Skin epidermis (tissue), 12 donors: ENCODE data around the gene PLXNA4.
A peak's percentile ranks its signal among the peaks of the same experiment; 100 is the strongest.

Source experiments
- H3K27ac ChIP-seq, 21 experiments: fragments of 200-600 bp; sonication (generic) in 11 of 21; one replicate each; pipeline ENCODE4 v1.5.0; 2020; ENCODE audit warnings: mild to moderate bottlenecking in 3 of 21, inconsistent platforms in 2 of 21, moderate library complexity in 2 of 21
- H3K4me3 ChIP-seq, 7 experiments: fragments of 200-600 bp; sonication (generic) in 2 of 7; one replicate each; pipeline ENCODE4 v1.5.0; 2020; ENCODE audit warnings: inconsistent platforms in 2 of 7, mild to moderate bottlenecking in 2 of 7, moderate library complexity in 1 of 7

Gene PLXNA4

GRCh38 chr7:132160611-132161532 is 415.4 kb downstream of the PLXNA4 start:
- H3K27ac ChIP-seq = peak overlapping the region in 11 of 21 experiments; percentile 6 to 77 (median 52)
- H3K4me3 ChIP-seq = no peak overlapping the region

- Histone ChIP-seq H3K4me3 (no peak overlapping the region), H3K27ac (no peak overlapping the region)
Measured at GRCh38 chr7:132158841-132159240, 417.4 kb downstream of the PLXNA4 start.

GRCh38 chr7:132158166-132158565 is 418.1 kb downstream of the PLXNA4 start:
- no peak overlapping the region for H3K27ac ChIP-seq
- no peak overlapping the region for H3K4me3 ChIP-seq

- H3K4me3 ChIP-seq = no peak overlapping the region
- no peak overlapping the region for H3K27ac ChIP-seq
Measured at GRCh38 chr7:132155715-132156114, 420.6 kb downstream of the PLXNA4 start.

GRCh38 chr7:132154695-132155471 is 421.4 kb downstream of the PLXNA4 start:
- Histone ChIP-seq H3K27ac (no peak overlapping the region), H3K4me3 (no peak overlapping the region)

- no peak overlapping the region for H3K4me3 ChIP-seq
- H3K27ac ChIP-seq = no peak overlapping the region
Measured at GRCh38 chr7:132154248-132154647, 422.0 kb downstream of the PLXNA4 start.

- Histone ChIP-seq H3K4me3 (no peak overlapping the region), H3K27ac (no peak overlapping the region)
Measured at GRCh38 chr7:132152131-132152889, 424.0 kb downstream of the PLXNA4 start.

GRCh38 chr7:132150711-132151110 is 425.6 kb downstream of the PLXNA4 start:
- H3K27ac ChIP-seq = no peak overlapping the region
- H3K4me3 ChIP-seq = no peak overlapping the region

GRCh38 chr7:132149436-132150304 is 426.6 kb downstream of the PLXNA4 start:
- Histone ChIP-seq H3K27ac (no peak overlapping the region), H3K4me3 (no peak overlapping the region)

- Histone ChIP-seq H3K4me3 (no peak overlapping the region), H3K27ac (peak overlapping the region in 2 of 21 experiments; percentile 6 to 46)
Measured at GRCh38 chr7:132148876-132149275, 427.4 kb downstream of the PLXNA4 start.

- H3K4me3 ChIP-seq = no peak overlapping the region
- peak overlapping the region in 1 of 21 experiments; percentile 17 for H3K27ac ChIP-seq
Measured at GRCh38 chr7:132145466-132145865, 430.8 kb downstream of the PLXNA4 start.

- Histone ChIP-seq H3K4me3 (no peak overlapping the region), H3K27ac (peak overlapping the region in 1 of 21 experiments; percentile 17)
Measured at GRCh38 chr7:132145063-132145462, 431.2 kb downstream of the PLXNA4 start.

GRCh38 chr7:132142006-132142405 is 434.3 kb downstream of the PLXNA4 start:
- Histone ChIP-seq H3K27ac (no peak overlapping the region), H3K4me3 (no peak overlapping the region)

- Histone ChIP-seq H3K4me3 (no peak overlapping the region), H3K27ac (no peak overlapping the region)
Measured at GRCh38 chr7:132141109-132141508, 435.2 kb downstream of the PLXNA4 start.

- Histone ChIP-seq H3K27ac (no peak overlapping the region), H3K4me3 (no peak overlapping the region)
Measured at GRCh38 chr7:132140341-132140740, 435.9 kb downstream of the PLXNA4 start.

- Histone ChIP-seq H3K27ac (no peak overlapping the region), H3K4me3 (no peak overlapping the region)
Measured at GRCh38 chr7:132138817-132139216, 437.5 kb downstream of the PLXNA4 start.

GRCh38 chr7:132137681-132138080 is 438.6 kb downstream of the PLXNA4 start:
- H3K4me3 ChIP-seq = no peak overlapping the region

GRCh38 chr7:132135746-132136385 is 440.4 kb downstream of the PLXNA4 start:
- Histone ChIP-seq H3K4me3 (no peak overlapping the region), H3K27ac (no peak overlapping the region)

More at GRCh38 chr7:132137681-132138080, 438.6 kb downstream of the PLXNA4 start:
- H3K27ac ChIP-seq = no peak overlapping the region
